MM.1S (cell line): ENCODE data around the gene RIMKLA.

ENCODE experiments used
- EZH2 ChIP-seq: fragments of 300-600 bp; sonication (generic); optimal IDR thresholded peaks from 2 replicates; pipeline ENCODE3; 2017; ENCODE audit warnings: low read depth, mild to moderate bottlenecking, antibody characterized with exemption, low read length, mixed read lengths
- TF ChIP-seq, protein P1 (sequence below): fragments of 300-600 bp; sonication (generic); IDR thresholded peaks from 2 replicates; pipeline ENCODE4 v1.5.1; 2016; ENCODE audit warnings: antibody characterized with exemption, low read length, mixed read lengths

DNA sequence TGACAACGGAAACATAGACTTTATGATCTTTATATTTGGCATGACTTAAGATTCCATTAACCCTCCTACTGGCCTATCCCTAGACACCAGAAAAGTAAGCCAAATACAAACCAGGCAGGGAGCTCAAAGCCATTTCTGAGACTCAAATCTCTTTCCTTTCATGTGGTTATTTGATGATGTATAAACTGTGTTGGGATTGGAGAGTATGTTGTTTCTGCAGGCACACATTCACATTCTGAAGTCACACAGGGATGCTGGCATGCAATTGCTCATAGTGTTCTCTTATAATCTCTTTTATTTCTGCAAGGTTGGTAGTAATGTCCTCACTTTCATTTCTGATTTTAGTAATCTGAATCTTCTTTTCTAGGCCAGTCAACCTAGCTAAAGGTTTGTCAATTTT lies 69.5 kb downstream of the RIMKLA start:
- TF ChIP-seq, protein P1, sequence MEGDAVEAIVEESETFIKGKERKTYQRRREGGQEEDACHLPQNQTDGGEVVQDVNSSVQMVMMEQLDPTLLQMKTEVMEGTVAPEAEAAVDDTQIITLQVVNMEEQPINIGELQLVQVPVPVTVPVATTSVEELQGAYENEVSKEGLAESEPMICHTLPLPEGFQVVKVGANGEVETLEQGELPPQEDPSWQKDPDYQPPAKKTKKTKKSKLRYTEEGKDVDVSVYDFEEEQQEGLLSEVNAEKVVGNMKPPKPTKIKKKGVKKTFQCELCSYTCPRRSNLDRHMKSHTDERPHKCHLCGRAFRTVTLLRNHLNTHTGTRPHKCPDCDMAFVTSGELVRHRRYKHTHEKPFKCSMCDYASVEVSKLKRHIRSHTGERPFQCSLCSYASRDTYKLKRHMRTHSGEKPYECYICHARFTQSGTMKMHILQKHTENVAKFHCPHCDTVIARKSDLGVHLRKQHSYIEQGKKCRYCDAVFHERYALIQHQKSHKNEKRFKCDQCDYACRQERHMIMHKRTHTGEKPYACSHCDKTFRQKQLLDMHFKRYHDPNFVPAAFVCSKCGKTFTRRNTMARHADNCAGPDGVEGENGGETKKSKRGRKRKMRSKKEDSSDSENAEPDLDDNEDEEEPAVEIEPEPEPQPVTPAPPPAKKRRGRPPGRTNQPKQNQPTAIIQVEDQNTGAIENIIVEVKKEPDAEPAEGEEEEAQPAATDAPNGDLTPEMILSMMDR, result no peak
- no peak for TF ChIP-seq EZH2
